ENCODE data around the gene GPC6.
"Not testable (repeated sequence)": the region's sequence is repeated elsewhere in the genome, so short reads cannot be mapped to it uniquely, and the experiment has no call there.

DNA sequence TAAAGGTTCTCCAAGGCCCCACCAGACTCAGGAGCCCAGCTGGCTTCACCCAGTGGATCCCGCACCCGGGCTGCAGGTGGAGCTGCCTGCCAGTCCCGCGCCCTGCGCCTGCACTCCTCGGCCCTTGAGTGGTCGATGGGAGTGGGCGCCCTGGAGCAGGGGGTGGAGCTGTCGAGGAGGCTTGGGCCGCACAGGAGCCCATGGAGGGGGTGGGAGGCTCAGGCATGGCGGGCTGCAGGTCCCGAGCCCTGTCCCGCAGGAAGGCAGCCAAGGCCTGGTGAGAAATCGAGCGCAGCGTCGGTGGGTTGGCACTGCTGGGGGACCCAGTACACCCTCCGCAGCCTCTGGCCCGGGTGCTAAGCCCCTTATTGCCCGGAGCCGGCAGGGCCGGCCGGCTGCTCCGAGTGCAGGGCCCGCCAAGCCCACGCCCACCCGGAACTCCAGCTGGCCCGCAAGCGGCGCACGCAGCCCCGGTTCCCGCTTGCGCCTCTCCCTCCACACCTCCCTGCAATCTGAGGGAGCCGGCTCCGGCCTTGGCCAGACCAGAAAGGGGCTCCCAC, 228.1 kb downstream of the GPC6 start:
- TF ChIP-seq, protein P1, sequence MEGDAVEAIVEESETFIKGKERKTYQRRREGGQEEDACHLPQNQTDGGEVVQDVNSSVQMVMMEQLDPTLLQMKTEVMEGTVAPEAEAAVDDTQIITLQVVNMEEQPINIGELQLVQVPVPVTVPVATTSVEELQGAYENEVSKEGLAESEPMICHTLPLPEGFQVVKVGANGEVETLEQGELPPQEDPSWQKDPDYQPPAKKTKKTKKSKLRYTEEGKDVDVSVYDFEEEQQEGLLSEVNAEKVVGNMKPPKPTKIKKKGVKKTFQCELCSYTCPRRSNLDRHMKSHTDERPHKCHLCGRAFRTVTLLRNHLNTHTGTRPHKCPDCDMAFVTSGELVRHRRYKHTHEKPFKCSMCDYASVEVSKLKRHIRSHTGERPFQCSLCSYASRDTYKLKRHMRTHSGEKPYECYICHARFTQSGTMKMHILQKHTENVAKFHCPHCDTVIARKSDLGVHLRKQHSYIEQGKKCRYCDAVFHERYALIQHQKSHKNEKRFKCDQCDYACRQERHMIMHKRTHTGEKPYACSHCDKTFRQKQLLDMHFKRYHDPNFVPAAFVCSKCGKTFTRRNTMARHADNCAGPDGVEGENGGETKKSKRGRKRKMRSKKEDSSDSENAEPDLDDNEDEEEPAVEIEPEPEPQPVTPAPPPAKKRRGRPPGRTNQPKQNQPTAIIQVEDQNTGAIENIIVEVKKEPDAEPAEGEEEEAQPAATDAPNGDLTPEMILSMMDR (IDR thresholded peaks at IDR 0.05; ENCODE audit: low read length), result not testable (repeated sequence)
- not testable (repeated sequence) for TF ChIP-seq EZH2 (optimal IDR thresholded peaks at IDR 0.05; ENCODE audit: low read depth, low read length)
